HL-60/S4 treated with phorbol 12-myristate 13-acetate at 8.2 ng/mL for 4 days and 3 days (cell line): ENCODE data around the gene VWF.

Source experiments
- in situ Hi-C: fragments of 300-500 bp; cut with MboI; formaldehyde crosslinking; loops from 2 replicates; pipeline ENCODE4 v1.15.0; 2022; ENCODE audit warnings: low sequenced_read_pairs

VWF gene

DNA sequence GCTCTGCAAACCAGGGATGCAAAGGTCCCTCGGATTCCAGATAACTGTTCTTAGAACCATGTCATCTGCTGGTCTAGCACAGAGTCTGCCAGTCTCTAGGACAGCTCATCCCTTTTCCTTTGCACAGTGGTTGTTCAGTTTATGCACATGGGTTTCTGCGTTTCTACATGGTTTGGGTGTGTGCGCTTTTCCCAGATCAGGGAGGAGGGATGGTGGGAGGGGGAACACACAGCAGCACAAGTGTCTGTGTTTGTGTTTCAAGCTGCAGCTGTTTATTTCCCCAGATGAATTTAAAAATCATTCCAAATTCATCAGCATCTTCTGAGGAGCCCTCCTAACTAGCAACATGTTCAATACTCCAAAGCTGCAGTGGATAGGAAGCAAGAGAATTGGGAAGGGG lies 224.8 kb downstream of the VWF start:
- in situ Hi-C loops: no loop called here

DNA sequence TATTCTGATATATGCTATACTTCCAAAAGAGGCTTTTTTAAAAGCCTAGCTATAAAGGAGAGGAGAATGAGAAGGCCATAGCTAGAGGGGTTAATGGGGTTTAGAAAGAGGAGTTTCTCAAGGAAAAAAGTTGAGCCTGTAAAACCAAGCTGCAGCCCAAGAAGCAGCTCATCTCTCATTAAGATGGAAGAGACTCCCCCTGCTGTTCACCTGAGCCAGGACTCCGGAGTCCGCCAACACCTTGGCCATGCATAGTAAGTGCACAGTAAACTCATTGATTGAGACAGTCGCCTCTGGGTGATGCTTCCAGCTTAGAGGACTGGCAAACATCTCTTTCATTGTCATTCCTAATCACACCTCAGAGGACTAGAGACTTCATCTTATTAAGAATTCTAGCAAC lies 225.6 kb downstream of the VWF start:
- in situ Hi-C loops: no loop called here
